Uterus (tissue), 4 donors: ENCODE data around the gene CEP112. TPM values are rescaled to one million over a fixed set of nuclear protein-coding genes. Genes with fewer than 3 reads are reported as not detected.

ENCODE experiments used
- DNase-seq, 2 donors: peaks; one replicate each; pipeline ENCODE4 v3.0.0-alpha.2; 2019 to 2020
- H3K27ac ChIP-seq, 2 donors: fragments of 200-600 bp; sonication (generic); 1 replicate in 1 of 2; 2 replicates in 1 of 2; pipeline ENCODE4 v1.5.1; 2016 to 2018
- H3K27me3 ChIP-seq, 2 donors: fragments of 200-600 bp; sonication (generic); one replicate each; pipeline ENCODE4 v1.5.1; 2018 to 2019; ENCODE audit warnings: control low read depth in 1 of 2
- H3K36me3 ChIP-seq, 2 donors: fragments of 200-600 bp; sonication (generic); one replicate each; pipeline ENCODE4 v1.5.1; 2019; ENCODE audit warnings: control low read depth in 1 of 2
- H3K4me1 ChIP-seq, 2 donors: fragments of 200-600 bp; sonication (generic); one replicate each; pipeline ENCODE4 v1.5.1; 2018 to 2019; ENCODE audit warnings: control low read depth in 1 of 2
- H3K4me3 ChIP-seq, 2 donors: fragments of 200-600 bp; sonication (generic); 1 replicate in 1 of 2; 2 replicates in 1 of 2; pipeline ENCODE4 v1.5.1; 2018 to 2019; ENCODE audit warnings: mild to moderate bottlenecking in 1 of 2
- H3K9me3 ChIP-seq, 2 donors: fragments of 200-600 bp; sonication (generic); one replicate each; pipeline ENCODE4 v1.5.1; 2019; ENCODE audit warnings: control low read depth in 1 of 2
- POLR2A ChIP-seq, 2 donors: fragments of 450-650 bp; IDR thresholded peaks; one replicate each; pipeline ENCODE4 v1.6.1; 2016; ENCODE audit warnings: antibody characterized with exemption in 2 of 2, mild to moderate bottlenecking in 1 of 2, moderate library complexity in 1 of 2
- intact Hi-C: fragments of 100-400 bp; cut with DNase I; formaldehyde crosslinking; loops from one replicate; pipeline ENCODE4 v1.15.1; 2023; ENCODE audit warnings: low total_unique reads
- total RNA-seq, 4 donors: library from RNA; depleted of rRNA in 3 of 4; stranded (reverse); fragments of >200 nt in 3 of 4; gene quantifications; one replicate each; pipeline versions ENCODE4 v1.1.0 to v1.2.4, GENCODE V29; 2014 to 2023
- TF ChIP-seq, protein P1 (sequence below), 4 experiments: fragments of 200-600 bp in 2 of 4; fragments of 450-650 bp in 2 of 4; sonication (generic) in 2 of 4; IDR thresholded peaks; one replicate each; pipeline ENCODE4 v1.5.1; 2016 to 2019; ENCODE audit warnings: antibody characterized with exemption in 4 of 4, mild to moderate bottlenecking in 2 of 4, moderate library complexity in 1 of 4
- donor health status: DM: yes; HTN: yes; CAD: no.

Gene CEP112
- total RNA-seq, 4 donors from 2014 or later, result 36.6 to 96.5 (median 52.4) TPM

DNA sequence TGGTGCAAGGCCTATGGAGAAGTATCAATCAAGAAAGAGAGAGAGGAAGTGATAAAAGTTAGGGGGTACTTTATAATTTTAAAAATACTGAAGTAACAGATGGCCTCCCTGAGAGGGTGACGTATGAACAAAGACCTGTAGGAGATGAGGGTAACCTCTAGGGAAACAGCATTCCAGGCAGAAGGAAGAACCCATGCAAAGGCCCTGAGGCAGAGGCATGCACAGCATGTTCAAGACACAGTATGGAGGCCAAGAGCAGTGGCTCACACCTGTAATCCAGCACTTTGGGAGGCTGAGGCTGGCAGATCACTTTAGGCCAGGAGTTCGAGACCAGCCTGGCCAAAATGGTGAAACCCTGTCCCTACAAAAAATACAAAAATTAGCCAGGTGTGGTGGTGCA, 437.9 kb downstream of the CEP112 start:
- Histone ChIP-seq H3K4me1 (peaks cover 5 to 7% of the 10 kb centered on the region in 2 donors), H3K4me3 (no peak overlapping the region), H3K27ac (no peak overlapping the region), H3K27me3 (no peaks in the 10 kb centered on the region), H3K36me3 (no peaks in the 10 kb centered on the region), H3K9me3 (no peaks in the 10 kb centered on the region)
- no peak for DNase-seq
- TF ChIP-seq, protein P1, sequence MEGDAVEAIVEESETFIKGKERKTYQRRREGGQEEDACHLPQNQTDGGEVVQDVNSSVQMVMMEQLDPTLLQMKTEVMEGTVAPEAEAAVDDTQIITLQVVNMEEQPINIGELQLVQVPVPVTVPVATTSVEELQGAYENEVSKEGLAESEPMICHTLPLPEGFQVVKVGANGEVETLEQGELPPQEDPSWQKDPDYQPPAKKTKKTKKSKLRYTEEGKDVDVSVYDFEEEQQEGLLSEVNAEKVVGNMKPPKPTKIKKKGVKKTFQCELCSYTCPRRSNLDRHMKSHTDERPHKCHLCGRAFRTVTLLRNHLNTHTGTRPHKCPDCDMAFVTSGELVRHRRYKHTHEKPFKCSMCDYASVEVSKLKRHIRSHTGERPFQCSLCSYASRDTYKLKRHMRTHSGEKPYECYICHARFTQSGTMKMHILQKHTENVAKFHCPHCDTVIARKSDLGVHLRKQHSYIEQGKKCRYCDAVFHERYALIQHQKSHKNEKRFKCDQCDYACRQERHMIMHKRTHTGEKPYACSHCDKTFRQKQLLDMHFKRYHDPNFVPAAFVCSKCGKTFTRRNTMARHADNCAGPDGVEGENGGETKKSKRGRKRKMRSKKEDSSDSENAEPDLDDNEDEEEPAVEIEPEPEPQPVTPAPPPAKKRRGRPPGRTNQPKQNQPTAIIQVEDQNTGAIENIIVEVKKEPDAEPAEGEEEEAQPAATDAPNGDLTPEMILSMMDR (IDR thresholded peaks at IDR 0.05), result no peak
- no peak for TF ChIP-seq POLR2A (IDR thresholded peaks at IDR 0.05)
- intact Hi-C loops, result no loop called here

DNA sequence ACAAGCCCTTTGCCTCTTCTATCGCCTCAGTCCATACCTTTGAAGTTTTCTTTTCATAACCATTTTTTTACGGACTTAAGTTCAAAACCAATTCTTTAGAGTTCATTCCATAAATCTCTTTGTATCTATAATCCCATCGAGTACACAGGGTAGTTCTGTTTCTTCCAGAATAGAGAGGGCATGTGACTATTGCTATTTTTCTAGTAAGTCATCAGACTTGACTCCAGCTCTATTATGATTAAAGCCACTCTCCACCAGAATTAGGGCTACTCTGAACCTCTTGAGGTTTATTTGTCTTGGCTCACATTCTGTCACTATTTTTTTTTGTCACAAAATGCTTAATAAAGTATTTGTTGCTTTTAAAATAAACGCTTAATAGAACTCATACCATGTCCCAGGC, 438.6 kb downstream of the CEP112 start:
- TF ChIP-seq POLR2A (IDR thresholded peaks at IDR 0.05), result no peak
- TF ChIP-seq, protein P1 (IDR thresholded peaks at IDR 0.05), result no peak
- Histone ChIP-seq H3K27ac (no peak overlapping the region), H3K27me3 (no peaks in the 10 kb centered on the region)

DNA sequence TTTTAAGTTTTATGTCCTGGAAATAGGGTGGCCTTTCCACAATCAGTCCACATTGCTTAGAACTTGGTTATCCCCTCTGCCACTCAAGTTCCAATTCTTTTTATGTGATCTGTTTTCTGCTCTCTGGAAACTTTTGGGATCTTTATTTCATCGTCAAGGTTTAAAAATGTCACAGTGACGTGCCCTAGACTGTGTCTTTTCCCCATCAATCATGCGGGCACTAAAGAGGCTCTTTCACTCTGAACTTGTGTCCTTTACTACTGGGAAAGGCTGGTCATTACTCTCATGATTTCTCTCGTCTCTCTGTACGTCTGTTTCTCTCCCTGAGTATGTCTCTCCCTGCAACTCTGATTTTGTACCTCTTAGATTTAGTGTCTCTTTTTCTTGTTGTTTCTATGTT, 440.7 kb downstream of the CEP112 start:
- H3K4me1 ChIP-seq, result peaks cover 5 to 7% of the 10 kb centered on the region in 2 donors
- H3K36me3 ChIP-seq, result no peaks in the 10 kb centered on the region
- TF ChIP-seq, protein P1 (IDR thresholded peaks at IDR 0.05), result no peak
- TF ChIP-seq POLR2A (IDR thresholded peaks at IDR 0.05), result no peak
- no peak for DNase-seq
- peak overlapping the region; percentile 45 to 62 for H3K27ac ChIP-seq
- intact Hi-C loops, result no loop called here
- H3K27me3 ChIP-seq, result no peaks in the 10 kb centered on the region
- no peaks in the 10 kb centered on the region for H3K9me3 ChIP-seq
- no peak overlapping the region for H3K4me3 ChIP-seq

More for the DNA sequence above, 438.6 kb downstream of the CEP112 start:
- no peak for DNase-seq
- peaks cover 5 to 7% of the 10 kb centered on the region in 2 donors for H3K4me1 ChIP-seq
- H3K4me3 ChIP-seq, result no peak overlapping the region
- intact Hi-C loops, result no loop called here
- H3K9me3 ChIP-seq, result no peaks in the 10 kb centered on the region
- no peaks in the 10 kb centered on the region for H3K36me3 ChIP-seq

DNA sequence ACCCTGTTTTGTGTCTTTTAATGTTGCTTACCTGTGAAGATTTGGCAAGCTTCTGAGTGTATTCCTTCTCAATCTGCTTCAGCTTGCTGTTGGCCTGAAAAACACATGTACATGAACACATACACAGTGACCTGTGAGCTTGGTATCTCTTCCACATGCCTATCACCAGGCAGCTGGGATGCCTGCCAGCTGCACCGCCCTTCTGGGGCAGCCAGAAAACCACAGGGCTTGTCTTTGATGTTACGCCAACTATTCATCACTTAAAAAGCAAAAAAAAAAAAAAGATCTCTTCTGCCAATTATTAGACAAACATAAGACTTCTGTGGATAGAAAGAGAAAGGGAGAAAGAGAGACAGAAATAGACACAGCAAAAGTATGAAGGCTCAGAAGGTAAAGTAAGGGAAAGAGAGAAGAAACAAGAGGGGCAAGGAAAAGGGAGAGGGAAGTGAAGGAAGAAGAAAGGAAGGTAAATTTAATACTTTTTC, 441.3 kb downstream of the CEP112 start:
- Histone ChIP-seq H3K36me3 (no peaks in the 10 kb centered on the region), H3K27me3 (no peaks in the 10 kb centered on the region), H3K4me3 (no peak overlapping the region), H3K4me1 (peaks cover 5 to 7% of the 10 kb centered on the region in 2 donors), H3K27ac (peak overlapping the region; percentile 45 to 62), H3K9me3 (no peaks in the 10 kb centered on the region)
- peak; percentile 67 to 68 for DNase-seq
- TF ChIP-seq, protein P1 (IDR thresholded peaks at IDR 0.05), result no peak
- no peak for TF ChIP-seq POLR2A (IDR thresholded peaks at IDR 0.05)
- intact Hi-C loops, result no loop called here

DNA sequence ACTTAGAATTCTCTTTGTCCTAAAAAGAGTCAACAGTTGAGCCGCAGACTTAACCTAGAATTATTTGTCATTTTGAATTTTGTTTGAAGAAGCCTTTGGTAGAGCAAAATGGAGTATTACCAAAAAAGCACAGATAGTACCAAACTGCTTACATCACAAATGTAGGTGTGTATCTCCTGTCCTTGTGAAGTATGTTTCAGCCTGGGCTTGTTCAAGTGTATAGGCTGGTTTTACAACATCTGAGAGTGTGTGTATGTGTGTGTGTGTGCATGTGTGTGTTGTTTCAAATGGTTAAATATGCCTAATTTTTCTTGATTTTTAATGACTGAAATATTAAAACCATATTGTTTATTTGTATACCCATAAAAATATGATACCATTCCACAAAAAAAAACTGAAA, 441.8 kb downstream of the CEP112 start:
- no peaks in the 10 kb centered on the region for H3K9me3 ChIP-seq
- intact Hi-C loops, result no loop called here
- H3K4me1 ChIP-seq, result peaks cover 5 to 7% of the 10 kb centered on the region in 2 donors
- DNase-seq, result no peak
- TF ChIP-seq POLR2A (IDR thresholded peaks at IDR 0.05), result no peak
- TF ChIP-seq, protein P1 (IDR thresholded peaks at IDR 0.05), result no peak
- no peak overlapping the region for H3K4me3 ChIP-seq
- peak overlapping the region; percentile 45 to 62 for H3K27ac ChIP-seq
- no peaks in the 10 kb centered on the region for H3K36me3 ChIP-seq
- no peaks in the 10 kb centered on the region for H3K27me3 ChIP-seq
